GM12878 (cell line): Measurements from ENCODE around the gene COL15A1. TPM values are rescaled to one million over a fixed set of nuclear protein-coding genes. Genes with fewer than 3 reads are reported as not detected.

Experiments
- ATAC-seq: fragments of 200-7000 bp; cut with Tn5 transposase; 3 replicates; pipeline ENCODE4 v1.9.1; 2020; ENCODE audit warnings: mild to moderate bottlenecking, moderate library complexity
- BruUV-seq: library from RNA; stranded (reverse); fragments of 400-500 nt; replicated peaks from 2 replicates; lab custom pipeline; 2021; lab: Mats Ljungman, UMichigan
- CTCF ChIA-PET: fragments of 300-600 bp; sonication (Branson Sonifier 250); formaldehyde crosslinking; extraction: SDS; loops from one replicate; lab custom pipeline; 2021; ENCODE audit warnings: inconsistent platforms; lab: Yijun Ruan, JAX
- POLR2A ChIA-PET: fragments of 350-600 bp; formaldehyde crosslinking; extraction: SDS; loops from one replicate; lab custom pipeline; 2021; ENCODE audit warnings: inconsistent platforms; lab: Charles Lee
- RAD21 ChIA-PET: fragments of 300-600 bp; sonication (Branson Sonifier 250); formaldehyde crosslinking; loops from one replicate; lab custom pipeline; 2023; ENCODE audit warnings: antibody characterized with exemption; ENCODE audit not compliant: unreplicated experiment; lab: Charles Lee
- SMC1A ChIA-PET: fragments of 300-600 bp; sonication (Branson Sonifier 250); formaldehyde crosslinking; loops from one replicate; lab custom pipeline; 2023; ENCODE audit not compliant: unreplicated experiment, uncharacterized antibody; lab: Charles Lee
- DNase-seq: peaks from one replicate; pipeline ENCODE4 v3.0.0-alpha.2; 2011; ENCODE audit warnings: low read depth, low spot score
- FAIRE-seq: peaks from 3 replicates; lab custom pipeline; 2011; peaks lifted over from hg19 to GRCh38; lab: Jason Lieb, UNC
- H2AFZ ChIP-seq: 2 replicates; pipeline ENCODE4 v1.6.0; 2011; ENCODE audit warnings: low read depth, low read length, control low read depth; ENCODE audit not compliant: control insufficient read depth
- H3K27ac ChIP-seq: 2 replicates; pipeline ENCODE4 v1.5.1; 2011; ENCODE audit warnings: control low read depth; ENCODE audit not compliant: control insufficient read depth, insufficient read depth
- H3K27me3 ChIP-seq, 2 experiments: replicated peaks in 1 of 2; 2 replicates each; pipeline versions ENCODE4 v1.6.0 to v1.6.1; 2011; ENCODE audit warnings: low read length in 1 of 2; ENCODE audit not compliant: control insufficient read depth in 2 of 2, insufficient read depth in 2 of 2
- H3K36me3 ChIP-seq, 2 experiments: 2 replicates each; pipeline ENCODE4 v1.5.1; 2011; ENCODE audit warnings: low read length in 1 of 2; ENCODE audit not compliant: control insufficient read depth in 2 of 2, insufficient read depth in 2 of 2
- H3K4me1 ChIP-seq: 2 replicates; pipeline ENCODE4 v1.6.1; 2011; ENCODE audit warnings: mild to moderate bottlenecking, low read length, moderate library complexity, mixed read lengths; ENCODE audit not compliant: control insufficient read depth, insufficient read depth
- H3K4me2 ChIP-seq: 2 replicates; pipeline ENCODE4 v1.6.0; 2011; ENCODE audit warnings: control low read depth; ENCODE audit not compliant: control insufficient read depth, insufficient read depth
- H3K4me3 ChIP-seq: fragments of 200-600 bp; sonication (generic); 2 replicates; pipeline ENCODE4 v1.5.1; 2016
- H3K79me2 ChIP-seq: 2 replicates; pipeline ENCODE4 v1.6.0; 2011; ENCODE audit warnings: low read length; ENCODE audit not compliant: control insufficient read depth, insufficient read depth
- H3K9ac ChIP-seq: 2 replicates; pipeline ENCODE4 v1.8.0; 2011; ENCODE audit warnings: low read length, control low read depth, mixed read lengths; ENCODE audit not compliant: control insufficient read depth, insufficient read depth
- H3K9me3 ChIP-seq: replicated peaks from 3 replicates; pipeline ENCODE4 v1.5.1; 2011; ENCODE audit warnings: mild to moderate bottlenecking, low read length; ENCODE audit not compliant: control insufficient read depth, insufficient read depth
- H4K20me1 ChIP-seq: 2 replicates; pipeline ENCODE4 v1.6.0; 2011; ENCODE audit not compliant: control insufficient read depth, insufficient read depth
- ATF7 ChIP-seq: fragments of 450-650 bp; IDR thresholded peaks from 2 replicates; pipeline ENCODE4 v1.6.1; 2016; ENCODE audit warnings: low read depth, mild to moderate bottlenecking
- BHLHE40 ChIP-seq, 2 experiments: fragments of 450-650 bp in 1 of 2; IDR thresholded peaks; 2 replicates each; pipeline ENCODE4 v1.6.1; 2011 to 2017; ENCODE audit warnings: low read depth in 2 of 2, borderline replicate concordance in 1 of 2, improper control_type of control experiment in 1 of 2, low read length in 1 of 2, mild to moderate bottlenecking in 1 of 2
- CHD1 ChIP-seq: IDR thresholded peaks from 2 replicates; pipeline ENCODE4 v1.6.1; 2012; ENCODE audit warnings: low read depth, low read length, improper control_type of control experiment
- FOXM1 ChIP-seq: IDR thresholded peaks from 2 replicates; pipeline ENCODE4 v1.6.1; 2012; ENCODE audit warnings: low read depth, mild to moderate bottlenecking, inconsistent platforms, low read length, moderate library complexity
- MYB ChIP-seq: fragments of 150-350 bp; IDR thresholded peaks from 2 replicates; pipeline ENCODE4 v1.6.1; 2014; ENCODE audit warnings: mild to moderate bottlenecking, low read depth, low read length, borderline replicate concordance
- NRF1 ChIP-seq: conservative IDR thresholded peaks from 2 replicates; pipeline ENCODE4 v1.6.1; 2011; ENCODE audit warnings: mild to moderate bottlenecking, low read depth, low read length, improper control_type of control experiment
- POLR2A ChIP-seq: IDR thresholded peaks from 2 replicates; pipeline ENCODE4 v1.6.1; 2011; ENCODE audit warnings: low read depth, mild to moderate bottlenecking, low read length
- RAD51 ChIP-seq: fragments of 450-650 bp; IDR thresholded peaks from 2 replicates; pipeline ENCODE4 v1.6.1; 2016; ENCODE audit warnings: moderate library complexity, mild to moderate bottlenecking, inconsistent platforms
- RFX5 ChIP-seq: IDR thresholded peaks from 2 replicates; pipeline ENCODE4 v1.6.1; 2011; ENCODE audit warnings: low read depth, low read length, improper control_type of control experiment
- SMC3 ChIP-seq: IDR thresholded peaks from 2 replicates; pipeline ENCODE4 v1.6.1; 2011; ENCODE audit warnings: low read length, improper control_type of control experiment, borderline replicate concordance
- SUZ12 ChIP-seq: fragments of 200-600 bp; sonication (generic); IDR thresholded peaks from one replicate; pipeline ENCODE4 v1.6.1; 2018; ENCODE audit warnings: antibody characterized with exemption, mild to moderate bottlenecking; ENCODE audit not compliant: unreplicated experiment
- ZNF384 ChIP-seq: IDR thresholded peaks from 2 replicates; pipeline ENCODE4 v1.6.1; 2012; ENCODE audit warnings: low read depth, mild to moderate bottlenecking, low read length, improper control_type of control experiment, borderline replicate concordance
- WGBS: methylation state at CpG from one replicate; pipeline ENCODE4 v1.1.6; 2016; ENCODE audit warnings: low lambda C conversion rate; ENCODE audit not compliant: insufficient replicate concordance, insufficient coverage; ENCODE audit errors: missing lambda C conversion rate; 5-methylcytosine and 5-hydroxymethylcytosine counted together
- in situ Hi-C: fragments of 300-500 bp; cut with MboI; formaldehyde crosslinking; loops from 9 replicates; pipeline ENCODE4 v1.14.3; 2018; ENCODE audit warnings: mixed read lengths
- intact Hi-C: fragments of 100-400 bp; cut with micrococcal nuclease; formaldehyde crosslinking; loops from one replicate; pipeline ENCODE4 v1.14.2; 2022; ENCODE audit not compliant: unreplicated experiment
- polyA plus RNA-seq, 11 experiments: library from polyadenylated mRNA; depleted of rRNA in 4 of 11; unstranded in 6 of 11; stranded (reverse) in 5 of 11; fragments of >200 nt; fragmentation: Nextera tagmentation in 4 of 11; fragmentation: Illumina TruSeq in 1 of 11; extraction: Ambion mirVana in 4 of 11; extraction: Trizol in 1 of 11; gene quantifications; 1 replicate in 1 of 11; 2 replicates in 10 of 11; pipeline versions ENCODE4 v1.2.1 to v1.2.3, GENCODE V29; 2011 to 2016; ENCODE audit warnings: inconsistent platforms in 2 of 11, missing spikeins in 2 of 11, low read depth in 1 of 11
- total RNA-seq, 4 experiments: library from RNA; depleted of rRNA in 3 of 4; stranded (reverse); fragments of >200 nt in 3 of 4; fragmentation: Illumina TruSeq in 1 of 4; extraction: Trizol in 1 of 4; gene quantifications; 2 replicates each; pipeline versions ENCODE4 v1.2.1 to v1.2.3, GENCODE V29; 2013 to 2021
- TF ChIP-seq, protein P1 (sequence below): fragments of 150-350 bp; IDR thresholded peaks from 2 replicates; pipeline ENCODE4 v1.6.1; 2016; ENCODE audit warnings: low read depth, low read length
- TF ChIP-seq, protein P2 (sequence below): IDR thresholded peaks from 2 replicates; pipeline ENCODE4 v1.6.1; 2011; ENCODE audit warnings: borderline replicate concordance, low read depth, mild to moderate bottlenecking, moderate library complexity, mixed read lengths, low read length; ENCODE audit not compliant: insufficient read depth; ENCODE audit errors: extremely low read length
- TF ChIP-seq, protein P3 (sequence below): IDR thresholded peaks from 2 replicates; pipeline ENCODE4 v1.6.1; 2012; ENCODE audit warnings: low read depth, low read length, improper control_type of control experiment
- TF ChIP-seq, protein P4 (sequence below): fragments of 450-650 bp; IDR thresholded peaks from 2 replicates; pipeline ENCODE4 v1.6.1; 2017; ENCODE audit warnings: low read depth, mild to moderate bottlenecking, moderate library complexity

Gene COL15A1
- total and polyA plus RNA-seq, 10 of the 15 experiments (the other 5 are each of a cell fraction or from before 2014, with no cell fraction given), result 0.01 to 0.28 (median 0.06) TPM; not detected in 2

DNA sequence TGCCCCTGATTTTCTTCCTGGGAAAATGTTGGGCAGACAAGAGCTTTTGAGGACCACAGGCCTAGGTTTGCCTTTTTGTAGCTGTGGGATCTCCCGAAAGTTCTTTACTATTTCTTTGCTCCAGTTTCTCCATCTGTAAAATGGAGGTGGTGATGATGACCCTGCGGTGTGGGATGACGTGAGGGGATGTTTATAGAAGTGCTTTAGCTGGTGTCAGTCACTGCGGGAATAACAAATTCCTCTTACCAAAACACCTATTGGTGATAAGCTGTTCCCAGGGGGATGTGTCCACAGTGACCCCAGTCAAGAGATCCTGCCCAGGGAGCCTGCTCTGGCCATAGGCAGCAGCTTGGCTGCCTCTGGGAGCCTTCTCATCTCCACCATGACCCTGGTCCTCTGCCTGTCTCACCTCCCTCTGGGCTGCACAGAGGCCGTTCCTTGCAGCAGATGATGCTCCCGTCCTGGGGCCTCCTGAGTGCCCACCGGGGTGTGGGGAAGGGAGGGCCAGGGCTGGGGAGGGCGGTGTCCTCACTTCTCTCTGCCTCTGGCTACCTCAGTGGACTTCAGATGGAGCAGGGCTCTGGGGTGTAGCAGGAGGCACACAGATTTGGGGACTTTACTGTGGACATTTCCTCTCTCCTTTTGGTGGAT, 77.2 kb downstream of the COL15A1 start:
- Histone ChIP-seq H2AFZ (no peak overlapping the region), H3K79me2 (no peaks in the 10 kb centered on the region), H3K4me3 (no peak overlapping the region), H3K9ac (no peak overlapping the region)
- SMC1A ChIA-PET, result no interaction called here
- TF ChIP-seq, protein P1, sequence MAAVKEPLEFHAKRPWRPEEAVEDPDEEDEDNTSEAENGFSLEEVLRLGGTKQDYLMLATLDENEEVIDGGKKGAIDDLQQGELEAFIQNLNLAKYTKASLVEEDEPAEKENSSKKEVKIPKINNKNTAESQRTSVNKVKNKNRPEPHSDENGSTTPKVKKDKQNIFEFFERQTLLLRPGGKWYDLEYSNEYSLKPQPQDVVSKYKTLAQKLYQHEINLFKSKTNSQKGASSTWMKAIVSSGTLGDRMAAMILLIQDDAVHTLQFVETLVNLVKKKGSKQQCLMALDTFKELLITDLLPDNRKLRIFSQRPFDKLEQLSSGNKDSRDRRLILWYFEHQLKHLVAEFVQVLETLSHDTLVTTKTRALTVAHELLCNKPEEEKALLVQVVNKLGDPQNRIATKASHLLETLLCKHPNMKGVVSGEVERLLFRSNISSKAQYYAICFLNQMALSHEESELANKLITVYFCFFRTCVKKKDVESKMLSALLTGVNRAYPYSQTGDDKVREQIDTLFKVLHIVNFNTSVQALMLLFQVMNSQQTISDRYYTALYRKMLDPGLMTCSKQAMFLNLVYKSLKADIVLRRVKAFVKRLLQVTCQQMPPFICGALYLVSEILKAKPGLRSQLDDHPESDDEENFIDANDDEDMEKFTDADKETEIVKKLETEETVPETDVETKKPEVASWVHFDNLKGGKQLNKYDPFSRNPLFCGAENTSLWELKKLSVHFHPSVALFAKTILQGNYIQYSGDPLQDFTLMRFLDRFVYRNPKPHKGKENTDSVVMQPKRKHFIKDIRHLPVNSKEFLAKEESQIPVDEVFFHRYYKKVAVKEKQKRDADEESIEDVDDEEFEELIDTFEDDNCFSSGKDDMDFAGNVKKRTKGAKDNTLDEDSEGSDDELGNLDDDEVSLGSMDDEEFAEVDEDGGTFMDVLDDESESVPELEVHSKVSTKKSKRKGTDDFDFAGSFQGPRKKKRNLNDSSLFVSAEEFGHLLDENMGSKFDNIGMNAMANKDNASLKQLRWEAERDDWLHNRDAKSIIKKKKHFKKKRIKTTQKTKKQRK, result no peak
- TF ChIP-seq, protein P2, sequence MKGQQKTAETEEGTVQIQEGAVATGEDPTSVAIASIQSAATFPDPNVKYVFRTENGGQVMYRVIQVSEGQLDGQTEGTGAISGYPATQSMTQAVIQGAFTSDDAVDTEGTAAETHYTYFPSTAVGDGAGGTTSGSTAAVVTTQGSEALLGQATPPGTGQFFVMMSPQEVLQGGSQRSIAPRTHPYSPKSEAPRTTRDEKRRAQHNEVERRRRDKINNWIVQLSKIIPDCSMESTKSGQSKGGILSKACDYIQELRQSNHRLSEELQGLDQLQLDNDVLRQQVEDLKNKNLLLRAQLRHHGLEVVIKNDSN, result no peak
- TF ChIP-seq NRF1, result no peak
- no peak for TF ChIP-seq SUZ12
- TF ChIP-seq ATF7, result no peak
- TF ChIP-seq, protein P3, sequence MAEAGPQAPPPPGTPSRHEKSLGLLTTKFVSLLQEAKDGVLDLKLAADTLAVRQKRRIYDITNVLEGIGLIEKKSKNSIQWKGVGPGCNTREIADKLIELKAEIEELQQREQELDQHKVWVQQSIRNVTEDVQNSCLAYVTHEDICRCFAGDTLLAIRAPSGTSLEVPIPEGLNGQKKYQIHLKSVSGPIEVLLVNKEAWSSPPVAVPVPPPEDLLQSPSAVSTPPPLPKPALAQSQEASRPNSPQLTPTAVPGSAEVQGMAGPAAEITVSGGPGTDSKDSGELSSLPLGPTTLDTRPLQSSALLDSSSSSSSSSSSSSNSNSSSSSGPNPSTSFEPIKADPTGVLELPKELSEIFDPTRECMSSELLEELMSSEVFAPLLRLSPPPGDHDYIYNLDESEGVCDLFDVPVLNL, result no peak
- TF ChIP-seq POLR2A, result no peak
- no peak for TF ChIP-seq BHLHE40 (IDR thresholded peaks at IDR 0.05; ENCODE audit: borderline replicate concordance in 1 of 2, low read depth in 2 of 2, low read length in 1 of 2)
- no peak for TF ChIP-seq ZNF384
- TF ChIP-seq RAD51, result no peak
- TF ChIP-seq, protein P4, sequence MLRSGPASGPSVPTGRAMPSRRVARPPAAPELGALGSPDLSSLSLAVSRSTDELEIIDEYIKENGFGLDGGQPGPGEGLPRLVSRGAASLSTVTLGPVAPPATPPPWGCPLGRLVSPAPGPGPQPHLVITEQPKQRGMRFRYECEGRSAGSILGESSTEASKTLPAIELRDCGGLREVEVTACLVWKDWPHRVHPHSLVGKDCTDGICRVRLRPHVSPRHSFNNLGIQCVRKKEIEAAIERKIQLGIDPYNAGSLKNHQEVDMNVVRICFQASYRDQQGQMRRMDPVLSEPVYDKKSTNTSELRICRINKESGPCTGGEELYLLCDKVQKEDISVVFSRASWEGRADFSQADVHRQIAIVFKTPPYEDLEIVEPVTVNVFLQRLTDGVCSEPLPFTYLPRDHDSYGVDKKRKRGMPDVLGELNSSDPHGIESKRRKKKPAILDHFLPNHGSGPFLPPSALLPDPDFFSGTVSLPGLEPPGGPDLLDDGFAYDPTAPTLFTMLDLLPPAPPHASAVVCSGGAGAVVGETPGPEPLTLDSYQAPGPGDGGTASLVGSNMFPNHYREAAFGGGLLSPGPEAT, result no peak
- no peak for TF ChIP-seq MYB
- TF ChIP-seq SMC3, result no peak
- TF ChIP-seq CHD1, result no peak
- no peak for TF ChIP-seq FOXM1
- TF ChIP-seq RFX5, result no peak
- TF ChIP-seq, all 136 proteins: peak for 0
- Histone ChIP-seq H4K20me1 (no peaks in the 10 kb centered on the region), H3K36me3 (no peaks in the 10 kb centered on the region), H3K9me3 (no peaks in the 10 kb centered on the region), H3K4me1 (no peaks in the 10 kb centered on the region), H3K4me2 (no peak overlapping the region), H3K27me3 (no peaks in the 10 kb centered on the region; a peak in 1 of 4 replicates), H3K27ac (no peak overlapping the region)
- no peak for DNase-seq
- in situ Hi-C loops, result no loop called here
- FAIRE-seq, result no peak
- ChIA-PET POLR2A (no interaction called here), RAD21 (interaction anchor here (0.7 kb wide), 1 partner anchor 18 kb away, joined by 3 read pairs; no protein-coding TSS in a partner anchor), CTCF (interaction anchor here (0.5 to 0.6 kb wide), 2 partner anchors 8 to 9 kb away, joined by 3 read pairs; no protein-coding TSS in a partner anchor)
- no TSS peak for BruUV-seq
- 32% methylated on average over 8 of the region's 8 CpGs for whole genome bisulfite sequencing
- intact Hi-C loops, result no loop called here
- ATAC-seq, result no peak
